Loucy (cell line): ENCODE results near the gene PALLD.

ENCODE experiments used
- EZH2phosphoT487 ChIP-seq: fragments of 200-600 bp; IDR thresholded peaks from 2 replicates; pipeline ENCODE4 v1.6.1; 2018; ENCODE audit warnings: antibody characterized with exemption, mild to moderate bottlenecking, moderate library complexity, borderline replicate concordance
- TF ChIP-seq, protein P1 (sequence below): fragments of 200-600 bp; sonication (generic); conservative IDR thresholded peaks from 2 replicates; pipeline ENCODE4 v1.5.1; 2014; ENCODE audit warnings: mild to moderate bottlenecking, antibody characterized with exemption, low read length

DNA sequence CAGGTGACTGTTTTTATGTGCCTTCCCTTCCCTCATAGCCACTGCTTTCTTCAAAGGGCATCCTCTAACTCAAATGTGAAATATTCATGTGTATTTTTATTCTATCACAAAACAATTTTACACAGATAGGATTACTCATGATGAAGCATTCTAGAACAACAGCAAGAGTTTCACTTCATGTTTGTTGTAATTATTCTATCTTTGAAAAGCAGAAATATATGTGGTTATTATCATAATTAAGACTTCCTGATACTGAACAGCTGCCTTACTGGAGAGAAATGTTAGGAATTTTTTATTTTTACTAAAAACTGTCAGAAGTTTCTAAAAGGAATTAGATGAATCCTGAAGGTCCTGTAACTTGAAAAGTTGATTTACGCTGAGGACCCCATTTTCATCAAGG is 229.1 kb downstream of the PALLD start:
- TF ChIP-seq, protein P1, sequence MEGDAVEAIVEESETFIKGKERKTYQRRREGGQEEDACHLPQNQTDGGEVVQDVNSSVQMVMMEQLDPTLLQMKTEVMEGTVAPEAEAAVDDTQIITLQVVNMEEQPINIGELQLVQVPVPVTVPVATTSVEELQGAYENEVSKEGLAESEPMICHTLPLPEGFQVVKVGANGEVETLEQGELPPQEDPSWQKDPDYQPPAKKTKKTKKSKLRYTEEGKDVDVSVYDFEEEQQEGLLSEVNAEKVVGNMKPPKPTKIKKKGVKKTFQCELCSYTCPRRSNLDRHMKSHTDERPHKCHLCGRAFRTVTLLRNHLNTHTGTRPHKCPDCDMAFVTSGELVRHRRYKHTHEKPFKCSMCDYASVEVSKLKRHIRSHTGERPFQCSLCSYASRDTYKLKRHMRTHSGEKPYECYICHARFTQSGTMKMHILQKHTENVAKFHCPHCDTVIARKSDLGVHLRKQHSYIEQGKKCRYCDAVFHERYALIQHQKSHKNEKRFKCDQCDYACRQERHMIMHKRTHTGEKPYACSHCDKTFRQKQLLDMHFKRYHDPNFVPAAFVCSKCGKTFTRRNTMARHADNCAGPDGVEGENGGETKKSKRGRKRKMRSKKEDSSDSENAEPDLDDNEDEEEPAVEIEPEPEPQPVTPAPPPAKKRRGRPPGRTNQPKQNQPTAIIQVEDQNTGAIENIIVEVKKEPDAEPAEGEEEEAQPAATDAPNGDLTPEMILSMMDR, result no peak
- no peak for TF ChIP-seq EZH2phosphoT487
